K562 (cell line): ENCODE results near the gene SPON2. TPM values are rescaled to one million over a fixed set of nuclear protein-coding genes. Genes with fewer than 3 reads are reported as not detected.

Experiments
- ATAC-seq: fragments of 200-7000 bp; cut with Tn5 transposase; 3 replicates; pipeline ENCODE4 v1.9.1; 2020; ENCODE audit warnings: moderate library complexity
- BruUV-seq: library from RNA; stranded (reverse); fragments of 400-500 nt; replicated peaks from 2 replicates; lab custom pipeline; 2021; lab: Mats Ljungman, UMichigan
- CTCF ChIA-PET: fragments of 300-600 bp; formaldehyde crosslinking; extraction: SDS; loops from one replicate; lab custom pipeline; 2021; ENCODE audit warnings: low intra/inter-chr PET ratio; lab: Yijun Ruan, JAX
- POLR2A ChIA-PET: fragments of 300-600, 350-650 bp; sonication (Branson Sonifier 250); formaldehyde crosslinking; extraction: SDS; loops from one replicate; lab custom pipeline; 2021; ENCODE audit warnings: antibody characterized with exemption, inconsistent platforms; lab: Yijun Ruan, JAX
- DNase-seq, 4 experiments: peaks; one replicate each; pipeline versions ENCODE4 v3.0.0 to v3.0.0-alpha.2; 2011 to 2018; ENCODE audit warnings: low spot score in 3 of 4, mixed read lengths in 3 of 4; ENCODE audit errors: extremely low read depth in 1 of 4
- FAIRE-seq: peaks from 2 replicates; lab custom pipeline; 2011; peaks lifted over from hg19 to GRCh38; lab: Jason Lieb, UNC
- H2AFZ ChIP-seq: 2 replicates; pipeline ENCODE4 v1.6.0; 2011; ENCODE audit warnings: low read depth, low read length, control low read depth, inconsistent platforms
- H3K27ac ChIP-seq: fragments of 200-600 bp; 3 replicates; pipeline ENCODE4 v1.8.0; 2011; ENCODE audit warnings: low read depth, mild to moderate bottlenecking, control low read depth, inconsistent platforms, low read length, moderate library complexity, mixed read lengths; ENCODE audit errors: extremely low read depth
- H3K27me3 ChIP-seq, 2 experiments: fragments of 300-600 bp in 1 of 2; 2 replicates in 1 of 2; 3 replicates in 1 of 2; pipeline versions ENCODE4 v1.6.0 to v1.8.0; 2011; ENCODE audit warnings: inconsistent platforms in 2 of 2, low read length in 2 of 2, mild to moderate bottlenecking in 1 of 2, mixed read lengths in 1 of 2, moderate library complexity in 1 of 2; ENCODE audit not compliant: control insufficient read depth in 2 of 2, insufficient read depth in 2 of 2
- H3K36me3 ChIP-seq: fragments of 300-600 bp; 3 replicates; pipeline ENCODE4 v1.8.0; 2011; ENCODE audit warnings: mild to moderate bottlenecking, low read length, inconsistent platforms; ENCODE audit not compliant: control insufficient read depth, insufficient read depth
- H3K4me1 ChIP-seq, 2 experiments: fragments of 200-600 bp in 1 of 2; replicated peaks in 1 of 2; 2 replicates in 1 of 2; 3 replicates in 1 of 2; pipeline versions ENCODE4 v1.5.1 to v1.8.0; 2011; ENCODE audit warnings: inconsistent platforms in 2 of 2, low read length in 2 of 2, mild to moderate bottlenecking in 1 of 2, mixed read lengths in 1 of 2, moderate library complexity in 1 of 2; ENCODE audit not compliant: control insufficient read depth in 2 of 2, insufficient read depth in 2 of 2
- H3K4me2 ChIP-seq: 2 replicates; pipeline ENCODE4 v1.6.1; 2011; ENCODE audit warnings: low read length, control low read depth, inconsistent platforms, mixed read lengths; ENCODE audit not compliant: insufficient read depth
- H3K4me3 ChIP-seq: fragments of 200-600 bp; sonication (generic), shearing (Covaris generic); 2 replicates; pipeline ENCODE4 v1.5.1; 2016; ENCODE audit warnings: control low read depth, inconsistent platforms
- H3K79me2 ChIP-seq: fragments of 200-600 bp; 3 replicates; pipeline ENCODE4 v1.8.0; 2011; ENCODE audit warnings: low read length, inconsistent platforms; ENCODE audit not compliant: control insufficient read depth, insufficient read depth
- H3K9ac ChIP-seq, 2 experiments: 2 replicates each; pipeline versions ENCODE4 v1.6.0 to v1.6.1; 2011; ENCODE audit warnings: low read depth in 2 of 2, low read length in 2 of 2, control low read depth in 1 of 2, inconsistent platforms in 1 of 2, mild to moderate bottlenecking in 1 of 2, mixed read lengths in 1 of 2; ENCODE audit not compliant: insufficient read depth in 1 of 2
- H3K9me1 ChIP-seq: one replicate; pipeline ENCODE4 v1.6.0; 2011; ENCODE audit warnings: inconsistent platforms, mild to moderate bottlenecking, low read length, moderate library complexity; ENCODE audit not compliant: control insufficient read depth, insufficient read depth
- H3K9me3 ChIP-seq: replicated peaks from 2 replicates; pipeline ENCODE4 v1.5.1; 2011; ENCODE audit warnings: low read depth, low read length, inconsistent platforms; ENCODE audit not compliant: control insufficient read depth, insufficient read depth
- H4K20me1 ChIP-seq: replicated peaks from 2 replicates; pipeline ENCODE4 v1.6.1; 2011; ENCODE audit warnings: low read length, inconsistent platforms, mixed read lengths; ENCODE audit not compliant: control insufficient read depth, insufficient read depth
- ARID3A ChIP-seq: IDR thresholded peaks from 2 replicates; pipeline ENCODE4 v1.6.1; 2012; ENCODE audit warnings: low read depth, low read length, improper control_type of control experiment, borderline replicate concordance
- ATF4 ChIP-seq: fragments of 450-650 bp; formaldehyde crosslinking; IDR thresholded peaks from 2 replicates; pipeline ENCODE4 v1.4.0; 2022; ENCODE audit warnings: mild to moderate bottlenecking, moderate library complexity
- FOXJ3 ChIP-seq: sonication (generic); formaldehyde crosslinking; IDR thresholded peaks from 2 replicates; pipeline ENCODE4 v1.4.0; 2020; ENCODE audit warnings: mild to moderate bottlenecking, missing genetic modification reagents
- FOXO4 ChIP-seq: fragments of 450-650 bp; formaldehyde crosslinking; IDR thresholded peaks from 2 replicates; pipeline ENCODE4 v1.4.0; 2020; ENCODE audit warnings: mild to moderate bottlenecking, moderate library complexity
- FOXP1 ChIP-seq: sonication (generic); formaldehyde crosslinking; IDR thresholded peaks from 2 replicates; pipeline ENCODE4 v1.8.0; 2022; ENCODE audit warnings: mild to moderate bottlenecking, missing genetic modification reagents
- MTA2 ChIP-seq: fragments of 450-650 bp; IDR thresholded peaks from 2 replicates; pipeline ENCODE4 v1.6.1; 2016; ENCODE audit warnings: low read depth
- SREBF1 ChIP-seq: fragments of 150-350 bp; IDR thresholded peaks from 2 replicates; pipeline ENCODE4 v1.6.1; 2014; ENCODE audit warnings: antibody characterized with exemption, low read depth, low read length, borderline replicate concordance
- TRIM24 ChIP-seq, 2 experiments: fragments of 450-650 bp; IDR thresholded peaks; 2 replicates each; pipeline ENCODE4 v1.6.1; 2016
- ZNF75A ChIP-seq: fragments of 450-650 bp; formaldehyde crosslinking; IDR thresholded peaks from 2 replicates; pipeline ENCODE4 v1.4.0; 2020; ENCODE audit warnings: mild to moderate bottlenecking
- WGBS: fragments of 100-300 bp; shearing (Covaris generic); methylation state at CpG from one replicate; pipeline ENCODE4 v1.1.6; 2016; ENCODE audit warnings: low coverage, mixed read lengths; ENCODE audit not compliant: insufficient coverage; ENCODE audit errors: missing lambda C conversion rate; 5-methylcytosine and 5-hydroxymethylcytosine counted together
- in situ Hi-C: fragments of 300-500 bp; cut with MboI; formaldehyde crosslinking; loops from 4 replicates; pipeline ENCODE4 v1.15.0; 2018; ENCODE audit warnings: inconsistent platforms, mixed read lengths
- intact Hi-C: fragments of 100-400 bp; cut with micrococcal nuclease; formaldehyde crosslinking; loops from 2 replicates; pipeline ENCODE4 v1.14.2; 2022
- polyA plus RNA-seq, 8 experiments: library from polyadenylated mRNA; depleted of rRNA in 4 of 8; stranded (reverse) in 5 of 8; unstranded in 3 of 8; fragments of >200 nt; fragmentation: Nextera tagmentation in 2 of 8; fragmentation: Illumina TruSeq in 1 of 8; extraction: Ambion mirVana in 2 of 8; extraction: Trizol in 1 of 8; gene quantifications; 2 replicates each; pipeline versions ENCODE4 v1.2.1 to v1.2.3, GENCODE V29; 2011 to 2014; ENCODE audit warnings: inconsistent platforms in 1 of 8, missing spikeins in 1 of 8
- total RNA-seq, 7 experiments: library from RNA; depleted of rRNA in 6 of 7; stranded (reverse); fragments of >200 nt in 6 of 7; fragmentation: Illumina TruSeq in 2 of 7; extraction: Trizol in 2 of 7; gene quantifications; 2 replicates each; pipeline versions ENCODE4 v1.2.1 to v1.2.3, GENCODE V29; 2011 to 2021; ENCODE audit warnings: low replicate concordance in 1 of 7
- TF ChIP-seq, protein P1 (sequence below): fragments of 250-450 bp; sonication (Bioruptor Pico); IDR thresholded peaks from 2 replicates; pipeline ENCODE4 v1.5.0; 2021; ENCODE audit warnings: mild to moderate bottlenecking, borderline replicate concordance
- TF ChIP-seq, protein P2 (sequence below): fragments of 450-650 bp; IDR thresholded peaks from 2 replicates; pipeline ENCODE4 v1.7.1; 2018; ENCODE audit warnings: mild to moderate bottlenecking, low read depth; ENCODE audit not compliant: partially characterized antibody
- TF ChIP-seq, protein P3 (sequence below), 2 experiments: fragments of 450-650 bp in 1 of 2; sonication (generic) in 1 of 2; formaldehyde crosslinking; conservative IDR thresholded peaks; 2 replicates each; pipeline versions ENCODE4 v1.4.0 to v1.8.1; 2020 to 2022; ENCODE audit warnings: mild to moderate bottlenecking in 1 of 2, missing genetic modification reagents in 1 of 2

The SPON2 gene
- total and polyA plus RNA-seq, 9 of the 15 experiments (the other 6 are each of a cell fraction or from before 2014, with no cell fraction given): 0.21 to 2.2 (median 0.83) TPM

GRCh38 chr4:1155314-1155713, 17.1 kb downstream of the SPON2 start:
- no peak overlapping the region for H3K4me2 ChIP-seq
- no peaks in the 10 kb centered on the region for H4K20me1 ChIP-seq
- H3K9me3 ChIP-seq: no peaks in the 10 kb centered on the region; the same call in 1 of the 2 replicates
- ChIA-PET POLR2A (interaction anchor here (0.6 to 0.9 kb wide), 3 partner anchors 8 to 621 kb away, joined by 3 to 4 read pairs (median 3); no protein-coding TSS in a partner anchor), CTCF (no interaction called here)
- H3K9ac ChIP-seq: no peak overlapping the region
- no peak overlapping the region for H3K27ac ChIP-seq
- in situ Hi-C loops: no loop called here
- peaks cover 0 to 4% of the 10 kb centered on the region in 2 experiments; a peak in 2 of 5 replicates for H3K4me1 ChIP-seq
- H3K9me1 ChIP-seq: no peaks in the 10 kb centered on the region
- FAIRE-seq (no peak), DNase-seq (no peak), ATAC-seq (no peak)
- H3K27me3 ChIP-seq: peaks cover 23 to 40% of the 10 kb centered on the region in 2 experiments; a peak in 4 of 5 replicates
- H3K4me3 ChIP-seq: no peak overlapping the region
- intact Hi-C loops: no loop called here
- no peaks in the 10 kb centered on the region for H3K36me3 ChIP-seq
- no peak overlapping the region for H2AFZ ChIP-seq
- no peaks in the 10 kb centered on the region for H3K79me2 ChIP-seq
- BruUV-seq: no TSS peak
- WGBS: 0% methylated on average over 3 of the region's 3 CpGs
- TF ChIP-seq MTA2 (no peak), ATF4 (CRISPR knock-in tag) (no peak), TRIM24 (IDR thresholded peaks at IDR 0.05) (no peak), FOXP1 (CRISPR knock-in tag) (no peak), FOXJ3 (CRISPR knock-in tag) (no peak), ARID3A (no peak), SREBF1 (no peak), FOXO4 (no peak), ZNF75A (no peak)
- TF ChIP-seq, protein P1, sequence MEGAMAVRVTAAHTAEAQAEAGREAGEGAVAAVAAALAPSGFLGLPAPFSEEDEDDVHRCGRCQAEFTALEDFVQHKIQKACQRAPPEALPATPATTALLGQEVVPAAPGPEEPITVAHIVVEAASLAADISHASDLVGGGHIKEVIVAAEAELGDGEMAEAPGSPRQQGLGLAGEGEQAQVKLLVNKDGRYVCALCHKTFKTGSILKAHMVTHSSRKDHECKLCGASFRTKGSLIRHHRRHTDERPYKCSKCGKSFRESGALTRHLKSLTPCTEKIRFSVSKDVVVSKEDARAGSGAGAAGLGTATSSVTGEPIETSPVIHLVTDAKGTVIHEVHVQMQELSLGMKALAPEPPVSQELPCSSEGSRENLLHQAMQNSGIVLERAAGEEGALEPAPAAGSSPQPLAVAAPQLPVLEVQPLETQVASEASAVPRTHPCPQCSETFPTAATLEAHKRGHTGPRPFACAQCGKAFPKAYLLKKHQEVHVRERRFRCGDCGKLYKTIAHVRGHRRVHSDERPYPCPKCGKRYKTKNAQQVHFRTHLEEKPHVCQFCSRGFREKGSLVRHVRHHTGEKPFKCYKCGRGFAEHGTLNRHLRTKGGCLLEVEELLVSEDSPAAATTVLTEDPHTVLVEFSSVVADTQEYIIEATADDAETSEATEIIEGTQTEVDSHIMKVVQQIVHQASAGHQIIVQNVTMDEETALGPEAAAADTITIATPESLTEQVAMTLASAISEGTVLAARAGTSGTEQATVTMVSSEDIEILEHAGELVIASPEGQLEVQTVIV: no peak
- TF ChIP-seq, protein P2, sequence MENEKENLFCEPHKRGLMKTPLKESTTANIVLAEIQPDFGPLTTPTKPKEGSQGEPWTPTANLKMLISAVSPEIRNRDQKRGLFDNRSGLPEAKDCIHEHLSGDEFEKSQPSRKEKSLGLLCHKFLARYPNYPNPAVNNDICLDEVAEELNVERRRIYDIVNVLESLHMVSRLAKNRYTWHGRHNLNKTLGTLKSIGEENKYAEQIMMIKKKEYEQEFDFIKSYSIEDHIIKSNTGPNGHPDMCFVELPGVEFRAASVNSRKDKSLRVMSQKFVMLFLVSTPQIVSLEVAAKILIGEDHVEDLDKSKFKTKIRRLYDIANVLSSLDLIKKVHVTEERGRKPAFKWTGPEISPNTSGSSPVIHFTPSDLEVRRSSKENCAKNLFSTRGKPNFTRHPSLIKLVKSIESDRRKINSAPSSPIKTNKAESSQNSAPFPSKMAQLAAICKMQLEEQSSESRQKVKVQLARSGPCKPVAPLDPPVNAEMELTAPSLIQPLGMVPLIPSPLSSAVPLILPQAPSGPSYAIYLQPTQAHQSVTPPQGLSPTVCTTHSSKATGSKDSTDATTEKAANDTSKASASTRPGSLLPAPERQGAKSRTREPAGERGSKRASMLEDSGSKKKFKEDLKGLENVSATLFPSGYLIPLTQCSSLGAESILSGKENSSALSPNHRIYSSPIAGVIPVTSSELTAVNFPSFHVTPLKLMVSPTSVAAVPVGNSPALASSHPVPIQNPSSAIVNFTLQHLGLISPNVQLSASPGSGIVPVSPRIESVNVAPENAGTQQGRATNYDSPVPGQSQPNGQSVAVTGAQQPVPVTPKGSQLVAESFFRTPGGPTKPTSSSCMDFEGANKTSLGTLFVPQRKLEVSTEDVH: no peak
- TF ChIP-seq, protein P3, sequence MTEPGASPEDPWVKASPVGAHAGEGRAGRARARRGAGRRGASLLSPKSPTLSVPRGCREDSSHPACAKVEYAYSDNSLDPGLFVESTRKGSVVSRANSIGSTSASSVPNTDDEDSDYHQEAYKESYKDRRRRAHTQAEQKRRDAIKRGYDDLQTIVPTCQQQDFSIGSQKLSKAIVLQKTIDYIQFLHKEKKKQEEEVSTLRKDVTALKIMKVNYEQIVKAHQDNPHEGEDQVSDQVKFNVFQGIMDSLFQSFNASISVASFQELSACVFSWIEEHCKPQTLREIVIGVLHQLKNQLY (CRISPR knock-in tag; conservative IDR thresholded peaks at IDR 0.05): no peak
